WTC11 (cell line): ENCODE results near the gene RANGAP1. TPM values are rescaled to one million over a fixed set of nuclear protein-coding genes. Genes with fewer than 3 reads are reported as not detected.

Source experiments
- ATAC-seq: fragments of 200-7000 bp; cut with Tn5 transposase; 2 replicates; pipeline ENCODE4 v1.10.0; 2021; ENCODE audit warnings: mild to moderate bottlenecking, moderate library complexity
- CTCF ChIA-PET: fragments of 300-600 bp; sonication (Branson Sonifier 250); formaldehyde crosslinking; loops from one replicate; lab custom pipeline; 2021; ENCODE audit warnings: antibody characterized with exemption; lab: Charles Lee
- POLR2A ChIA-PET: fragments of 350-600 bp; sonication (Branson Sonifier 250); formaldehyde crosslinking; loops from one replicate; lab custom pipeline; 2021; ENCODE audit warnings: antibody characterized with exemption; lab: Charles Lee
- DNase-seq: peaks from one replicate; pipeline ENCODE4 v3.0.0; 2021; ENCODE audit warnings: low spot score
- H3K27ac Mint-ChIP-seq: 2 replicates; pipeline ENCODE4 v1.8.0; 2021; ENCODE audit warnings: mixed read lengths
- H3K27me3 Mint-ChIP-seq: 2 replicates; pipeline ENCODE4 v1.8.0; 2021; ENCODE audit warnings: low read depth, mild to moderate bottlenecking, moderate library complexity, mixed read lengths
- H3K36me3 Mint-ChIP-seq: 2 replicates; pipeline ENCODE4 v1.8.0; 2021; ENCODE audit warnings: mixed read lengths
- H3K4me1 Mint-ChIP-seq: 2 replicates; pipeline ENCODE4 v1.8.0; 2022; ENCODE audit warnings: mixed read lengths
- H3K4me3 Mint-ChIP-seq: 2 replicates; pipeline ENCODE4 v1.8.0; 2021; ENCODE audit warnings: mild to moderate bottlenecking, moderate library complexity, mixed read lengths
- H3K9me3 Mint-ChIP-seq: 2 replicates; pipeline ENCODE4 v1.8.0; 2021; ENCODE audit warnings: mixed read lengths
- EMX1 ChIP-seq: fragments of 250-450 bp; sonication (Bioruptor Pico); IDR thresholded peaks from 2 replicates; pipeline ENCODE4 v1.8.0; 2021; ENCODE audit warnings: mild to moderate bottlenecking
- FOXP1 ChIP-seq: sonication (generic); formaldehyde crosslinking; IDR thresholded peaks from 2 replicates; pipeline ENCODE4 v1.8.0; 2022; ENCODE audit warnings: missing genetic modification reagents, mild to moderate bottlenecking, moderate library complexity, borderline replicate concordance
- HMGA2 ChIP-seq: fragments of 250-450 bp; sonication (Bioruptor Pico); IDR thresholded peaks from 2 replicates; pipeline ENCODE4 v1.4.0; 2021; ENCODE audit warnings: mild to moderate bottlenecking, moderate library complexity
- IRF2 ChIP-seq: sonication (generic); formaldehyde crosslinking; IDR thresholded peaks from 2 replicates; pipeline ENCODE4 v1.8.0; 2022; ENCODE audit warnings: low read depth, missing genetic modification reagents, borderline replicate concordance
- JAZF1 ChIP-seq: fragments of 250-450 bp; sonication (Bioruptor Pico); IDR thresholded peaks from 2 replicates; pipeline ENCODE4 v1.9.0; 2021; ENCODE audit warnings: moderate library complexity, mild to moderate bottlenecking, inconsistent platforms
- NR3C1 ChIP-seq: sonication (generic); formaldehyde crosslinking; conservative IDR thresholded peaks from 2 replicates; pipeline ENCODE4 v1.8.1; 2023; ENCODE audit warnings: low read depth, mild to moderate bottlenecking, missing genetic modification reagents
- SMAD4 ChIP-seq: sonication (generic); formaldehyde crosslinking; IDR thresholded peaks from 2 replicates; pipeline ENCODE4 v1.8.0; 2022; ENCODE audit warnings: mild to moderate bottlenecking, missing genetic modification reagents
- TEAD1 ChIP-seq: sonication (generic); formaldehyde crosslinking; IDR thresholded peaks from 2 replicates; pipeline ENCODE4 v1.8.0; 2022; ENCODE audit warnings: mild to moderate bottlenecking, missing genetic modification reagents
- ZNF219 ChIP-seq: sonication (generic); formaldehyde crosslinking; IDR thresholded peaks from 2 replicates; pipeline ENCODE4 v1.8.0; 2023; ENCODE audit warnings: missing genetic modification reagents, mild to moderate bottlenecking, borderline replicate concordance
- ZNF396 ChIP-seq: fragments of 250-450 bp; sonication (Bioruptor Pico); IDR thresholded peaks from 2 replicates; pipeline ENCODE4 v1.8.0; 2021; ENCODE audit warnings: mild to moderate bottlenecking, moderate library complexity, borderline replicate concordance
- total RNA-seq: library from RNA; stranded (reverse); gene quantifications from 3 replicates; pipeline ENCODE4 v1.2.3, GENCODE V29; 2021
- TF ChIP-seq, protein P1 (sequence below): sonication (generic); formaldehyde crosslinking; IDR thresholded peaks from 2 replicates; pipeline ENCODE4 v1.8.1; 2023; ENCODE audit warnings: mild to moderate bottlenecking, missing genetic modification reagents
- TF ChIP-seq, protein P2 (sequence below): sonication (generic); formaldehyde crosslinking; IDR thresholded peaks from 2 replicates; pipeline ENCODE4 v1.8.1; 2022; ENCODE audit warnings: mild to moderate bottlenecking, missing genetic modification reagents, moderate library complexity, borderline replicate concordance
- TF ChIP-seq, protein P3 (sequence below): sonication (generic); formaldehyde crosslinking; conservative IDR thresholded peaks from 2 replicates; pipeline ENCODE4 v1.8.1; 2022; ENCODE audit warnings: mild to moderate bottlenecking, missing genetic modification reagents
- TF ChIP-seq, protein P4 (sequence below): sonication (generic); formaldehyde crosslinking; IDR thresholded peaks from 2 replicates; pipeline ENCODE4 v1.8.0; 2022; ENCODE audit warnings: missing genetic modification reagents
- TF ChIP-seq, protein P5 (sequence below): sonication (generic); formaldehyde crosslinking; IDR thresholded peaks from 2 replicates; pipeline ENCODE4 v1.8.1; 2022; ENCODE audit warnings: mild to moderate bottlenecking, moderate library complexity, missing genetic modification reagents
- TF ChIP-seq, protein P6 (sequence below): sonication (generic); formaldehyde crosslinking; IDR thresholded peaks from 2 replicates; pipeline ENCODE4 v1.8.0; 2023; ENCODE audit warnings: missing genetic modification reagents
- TF ChIP-seq, protein P7 (sequence below): sonication (generic); formaldehyde crosslinking; IDR thresholded peaks from 2 replicates; pipeline ENCODE4 v1.8.1; 2022; ENCODE audit warnings: low read depth, missing genetic modification reagents, borderline replicate concordance
- TF ChIP-seq, protein P8 (sequence below): sonication (generic); formaldehyde crosslinking; IDR thresholded peaks from 2 replicates; pipeline ENCODE4 v1.8.0; 2022; ENCODE audit warnings: mild to moderate bottlenecking, missing genetic modification reagents

The RANGAP1 gene
- total RNA-seq, 1 experiment from 2014 or later = 160 TPM

DNA sequence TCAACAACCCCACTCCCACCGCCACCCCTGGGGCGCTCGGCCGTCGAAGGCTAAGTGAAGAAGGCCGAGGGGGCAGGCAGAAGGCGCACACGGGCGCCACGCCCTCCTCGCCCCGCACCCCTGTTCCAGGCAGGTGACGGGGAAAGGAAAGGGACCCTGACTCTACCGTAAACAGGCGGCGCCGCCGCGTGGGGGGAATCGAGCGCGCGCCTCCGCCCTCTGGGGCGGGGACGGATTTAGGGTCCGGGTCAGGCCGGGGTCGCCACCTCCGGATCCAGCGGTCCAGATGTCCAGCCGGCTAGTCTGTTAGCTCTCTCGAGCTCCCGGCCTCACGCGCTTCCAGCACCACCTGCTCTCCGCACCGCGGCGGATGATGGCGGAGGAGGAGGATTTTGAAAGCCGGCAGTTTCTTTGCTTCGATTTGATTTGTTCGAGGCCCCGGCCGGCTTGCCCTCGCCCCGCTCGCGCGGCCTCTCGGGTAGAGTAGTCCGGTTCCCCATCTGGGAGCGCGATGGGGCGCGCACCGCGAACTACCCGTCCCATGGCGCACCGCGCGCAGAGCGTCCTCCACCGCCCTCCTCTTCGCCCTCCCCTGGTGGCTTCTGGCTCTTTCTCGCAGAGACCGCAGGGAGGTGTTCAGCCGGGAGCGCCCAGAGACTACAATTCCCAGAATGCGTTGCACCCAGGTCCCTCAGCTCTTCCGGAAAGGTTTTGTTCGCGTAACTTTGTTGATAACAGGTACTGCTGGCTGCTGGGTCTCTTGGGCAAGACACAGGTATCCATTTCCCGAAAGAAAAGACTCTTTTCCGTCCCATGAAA lies at the start of gene RANGAP1 (continued):
- TF ChIP-seq, protein P1, sequence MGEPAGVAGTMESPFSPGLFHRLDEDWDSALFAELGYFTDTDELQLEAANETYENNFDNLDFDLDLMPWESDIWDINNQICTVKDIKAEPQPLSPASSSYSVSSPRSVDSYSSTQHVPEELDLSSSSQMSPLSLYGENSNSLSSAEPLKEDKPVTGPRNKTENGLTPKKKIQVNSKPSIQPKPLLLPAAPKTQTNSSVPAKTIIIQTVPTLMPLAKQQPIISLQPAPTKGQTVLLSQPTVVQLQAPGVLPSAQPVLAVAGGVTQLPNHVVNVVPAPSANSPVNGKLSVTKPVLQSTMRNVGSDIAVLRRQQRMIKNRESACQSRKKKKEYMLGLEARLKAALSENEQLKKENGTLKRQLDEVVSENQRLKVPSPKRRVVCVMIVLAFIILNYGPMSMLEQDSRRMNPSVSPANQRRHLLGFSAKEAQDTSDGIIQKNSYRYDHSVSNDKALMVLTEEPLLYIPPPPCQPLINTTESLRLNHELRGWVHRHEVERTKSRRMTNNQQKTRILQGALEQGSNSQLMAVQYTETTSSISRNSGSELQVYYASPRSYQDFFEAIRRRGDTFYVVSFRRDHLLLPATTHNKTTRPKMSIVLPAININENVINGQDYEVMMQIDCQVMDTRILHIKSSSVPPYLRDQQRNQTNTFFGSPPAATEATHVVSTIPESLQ = no peak
- TF ChIP-seq, protein P2, sequence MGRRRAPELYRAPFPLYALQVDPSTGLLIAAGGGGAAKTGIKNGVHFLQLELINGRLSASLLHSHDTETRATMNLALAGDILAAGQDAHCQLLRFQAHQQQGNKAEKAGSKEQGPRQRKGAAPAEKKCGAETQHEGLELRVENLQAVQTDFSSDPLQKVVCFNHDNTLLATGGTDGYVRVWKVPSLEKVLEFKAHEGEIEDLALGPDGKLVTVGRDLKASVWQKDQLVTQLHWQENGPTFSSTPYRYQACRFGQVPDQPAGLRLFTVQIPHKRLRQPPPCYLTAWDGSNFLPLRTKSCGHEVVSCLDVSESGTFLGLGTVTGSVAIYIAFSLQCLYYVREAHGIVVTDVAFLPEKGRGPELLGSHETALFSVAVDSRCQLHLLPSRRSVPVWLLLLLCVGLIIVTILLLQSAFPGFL = peak; percentile 49; the same call in 1 of the 2 replicates
- TF ChIP-seq EMX1 (CRISPR knock-in tag) (no peak), ZNF219 (no peak)
- TF ChIP-seq, protein P3, sequence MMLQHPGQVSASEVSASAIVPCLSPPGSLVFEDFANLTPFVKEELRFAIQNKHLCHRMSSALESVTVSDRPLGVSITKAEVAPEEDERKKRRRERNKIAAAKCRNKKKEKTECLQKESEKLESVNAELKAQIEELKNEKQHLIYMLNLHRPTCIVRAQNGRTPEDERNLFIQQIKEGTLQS (CRISPR knock-in tag) = no peak
- TF ChIP-seq, protein P4, sequence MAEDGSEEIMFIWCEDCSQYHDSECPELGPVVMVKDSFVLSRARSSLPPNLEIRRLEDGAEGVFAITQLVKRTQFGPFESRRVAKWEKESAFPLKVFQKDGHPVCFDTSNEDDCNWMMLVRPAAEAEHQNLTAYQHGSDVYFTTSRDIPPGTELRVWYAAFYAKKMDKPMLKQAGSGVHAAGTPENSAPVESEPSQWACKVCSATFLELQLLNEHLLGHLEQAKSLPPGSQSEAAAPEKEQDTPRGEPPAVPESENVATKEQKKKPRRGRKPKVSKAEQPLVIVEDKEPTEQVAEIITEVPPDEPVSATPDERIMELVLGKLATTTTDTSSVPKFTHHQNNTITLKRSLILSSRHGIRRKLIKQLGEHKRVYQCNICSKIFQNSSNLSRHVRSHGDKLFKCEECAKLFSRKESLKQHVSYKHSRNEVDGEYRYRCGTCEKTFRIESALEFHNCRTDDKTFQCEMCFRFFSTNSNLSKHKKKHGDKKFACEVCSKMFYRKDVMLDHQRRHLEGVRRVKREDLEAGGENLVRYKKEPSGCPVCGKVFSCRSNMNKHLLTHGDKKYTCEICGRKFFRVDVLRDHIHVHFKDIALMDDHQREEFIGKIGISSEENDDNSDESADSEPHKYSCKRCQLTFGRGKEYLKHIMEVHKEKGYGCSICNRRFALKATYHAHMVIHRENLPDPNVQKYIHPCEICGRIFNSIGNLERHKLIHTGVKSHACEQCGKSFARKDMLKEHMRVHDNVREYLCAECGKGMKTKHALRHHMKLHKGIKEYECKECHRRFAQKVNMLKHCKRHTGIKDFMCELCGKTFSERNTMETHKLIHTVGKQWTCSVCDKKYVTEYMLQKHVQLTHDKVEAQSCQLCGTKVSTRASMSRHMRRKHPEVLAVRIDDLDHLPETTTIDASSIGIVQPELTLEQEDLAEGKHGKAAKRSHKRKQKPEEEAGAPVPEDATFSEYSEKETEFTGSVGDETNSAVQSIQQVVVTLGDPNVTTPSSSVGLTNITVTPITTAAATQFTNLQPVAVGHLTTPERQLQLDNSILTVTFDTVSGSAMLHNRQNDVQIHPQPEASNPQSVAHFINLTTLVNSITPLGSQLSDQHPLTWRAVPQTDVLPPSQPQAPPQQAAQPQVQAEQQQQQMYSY (CRISPR knock-in tag) = no peak
- TF ChIP-seq, protein P5, sequence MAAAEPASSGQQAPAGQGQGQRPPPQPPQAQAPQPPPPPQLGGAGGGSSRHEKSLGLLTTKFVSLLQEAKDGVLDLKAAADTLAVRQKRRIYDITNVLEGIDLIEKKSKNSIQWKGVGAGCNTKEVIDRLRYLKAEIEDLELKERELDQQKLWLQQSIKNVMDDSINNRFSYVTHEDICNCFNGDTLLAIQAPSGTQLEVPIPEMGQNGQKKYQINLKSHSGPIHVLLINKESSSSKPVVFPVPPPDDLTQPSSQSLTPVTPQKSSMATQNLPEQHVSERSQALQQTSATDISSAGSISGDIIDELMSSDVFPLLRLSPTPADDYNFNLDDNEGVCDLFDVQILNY (CRISPR knock-in tag) = no peak
- TF ChIP-seq, all 79 proteins: peak for 25

DNA sequence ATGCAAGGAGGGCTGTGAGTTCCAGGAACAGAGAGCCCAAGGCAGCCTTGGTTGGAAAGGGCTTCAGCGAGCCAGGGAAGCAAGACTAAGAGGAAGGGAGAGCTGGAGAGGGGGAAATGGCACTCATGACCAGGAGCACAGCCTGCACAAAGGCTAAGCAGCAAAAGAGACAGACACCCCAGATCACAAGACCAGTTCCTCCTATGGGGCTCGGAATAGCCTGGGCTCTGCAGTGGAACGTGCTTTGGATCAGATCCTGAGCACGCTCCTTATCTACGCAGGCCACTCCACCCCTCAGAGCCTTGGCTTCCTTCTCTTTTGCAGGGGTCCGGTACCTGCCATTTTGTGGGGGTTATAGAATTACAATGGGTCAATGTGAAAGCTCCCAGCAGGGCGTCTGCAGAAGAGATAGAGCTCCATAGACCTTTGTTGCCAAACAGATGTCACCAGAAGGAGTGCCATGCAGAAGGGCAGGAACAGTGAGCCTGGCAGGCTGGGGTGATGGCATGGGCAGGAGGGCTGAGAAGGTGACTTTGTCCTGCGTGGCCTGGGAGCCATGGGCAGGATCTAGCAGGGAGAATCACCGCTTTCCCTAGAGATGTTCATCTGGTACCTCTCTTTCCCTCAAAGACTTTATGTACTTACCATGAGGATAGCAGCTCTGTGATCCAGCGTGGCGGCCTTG lies 49.1 kb upstream of the RANGAP1 start:
- no peak overlapping the region for H3K4me3 Mint-ChIP-seq
- ChIA-PET CTCF (interaction anchor here (0.6 to 1.0 kb wide), 2 partner anchors 29 to 69 kb away, joined by 3 read pairs; no protein-coding TSS in a partner anchor), POLR2A (interaction anchor here (0.6 kb wide), 1 partner anchor 106 kb away, joined by 3 read pairs; no protein-coding TSS in a partner anchor)
- no peak for TF ChIP-seq JAZF1 (CRISPR knock-in tag)
- no peak for TF ChIP-seq NR3C1 (CRISPR knock-in tag)
- TF ChIP-seq SMAD4 (CRISPR knock-in tag) = no peak
- TF ChIP-seq ZNF396 (CRISPR knock-in tag) = no peak
- no peak for TF ChIP-seq HMGA2 (CRISPR knock-in tag)
- TF ChIP-seq IRF2 = no peak
- TF ChIP-seq, protein P6, sequence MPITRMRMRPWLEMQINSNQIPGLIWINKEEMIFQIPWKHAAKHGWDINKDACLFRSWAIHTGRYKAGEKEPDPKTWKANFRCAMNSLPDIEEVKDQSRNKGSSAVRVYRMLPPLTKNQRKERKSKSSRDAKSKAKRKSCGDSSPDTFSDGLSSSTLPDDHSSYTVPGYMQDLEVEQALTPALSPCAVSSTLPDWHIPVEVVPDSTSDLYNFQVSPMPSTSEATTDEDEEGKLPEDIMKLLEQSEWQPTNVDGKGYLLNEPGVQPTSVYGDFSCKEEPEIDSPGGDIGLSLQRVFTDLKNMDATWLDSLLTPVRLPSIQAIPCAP (CRISPR knock-in tag) = no peak
- TF ChIP-seq, protein P7, sequence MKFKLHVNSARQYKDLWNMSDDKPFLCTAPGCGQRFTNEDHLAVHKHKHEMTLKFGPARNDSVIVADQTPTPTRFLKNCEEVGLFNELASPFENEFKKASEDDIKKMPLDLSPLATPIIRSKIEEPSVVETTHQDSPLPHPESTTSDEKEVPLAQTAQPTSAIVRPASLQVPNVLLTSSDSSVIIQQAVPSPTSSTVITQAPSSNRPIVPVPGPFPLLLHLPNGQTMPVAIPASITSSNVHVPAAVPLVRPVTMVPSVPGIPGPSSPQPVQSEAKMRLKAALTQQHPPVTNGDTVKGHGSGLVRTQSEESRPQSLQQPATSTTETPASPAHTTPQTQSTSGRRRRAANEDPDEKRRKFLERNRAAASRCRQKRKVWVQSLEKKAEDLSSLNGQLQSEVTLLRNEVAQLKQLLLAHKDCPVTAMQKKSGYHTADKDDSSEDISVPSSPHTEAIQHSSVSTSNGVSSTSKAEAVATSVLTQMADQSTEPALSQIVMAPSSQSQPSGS (CRISPR knock-in tag) = no peak
- TF ChIP-seq TEAD1 (CRISPR knock-in tag) = no peak
- TF ChIP-seq, protein P8, sequence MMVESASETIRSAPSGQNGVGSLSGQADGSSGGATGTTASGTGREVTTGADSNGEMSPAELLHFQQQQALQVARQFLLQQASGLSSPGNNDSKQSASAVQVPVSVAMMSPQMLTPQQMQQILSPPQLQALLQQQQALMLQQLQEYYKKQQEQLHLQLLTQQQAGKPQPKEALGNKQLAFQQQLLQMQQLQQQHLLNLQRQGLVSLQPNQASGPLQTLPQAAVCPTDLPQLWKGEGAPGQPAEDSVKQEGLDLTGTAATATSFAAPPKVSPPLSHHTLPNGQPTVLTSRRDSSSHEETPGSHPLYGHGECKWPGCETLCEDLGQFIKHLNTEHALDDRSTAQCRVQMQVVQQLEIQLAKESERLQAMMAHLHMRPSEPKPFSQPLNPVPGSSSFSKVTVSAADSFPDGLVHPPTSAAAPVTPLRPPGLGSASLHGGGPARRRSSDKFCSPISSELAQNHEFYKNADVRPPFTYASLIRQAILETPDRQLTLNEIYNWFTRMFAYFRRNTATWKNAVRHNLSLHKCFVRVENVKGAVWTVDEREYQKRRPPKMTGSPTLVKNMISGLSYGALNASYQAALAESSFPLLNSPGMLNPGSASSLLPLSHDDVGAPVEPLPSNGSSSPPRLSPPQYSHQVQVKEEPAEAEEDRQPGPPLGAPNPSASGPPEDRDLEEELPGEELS (CRISPR knock-in tag) = no peak
- no peak for TF ChIP-seq FOXP1

More for the DNA sequence above, 49.1 kb upstream of the RANGAP1 start:
- Mint-ChIP-seq H3K27me3 (no peaks in the 10 kb centered on the region), H3K9me3 (no peaks in the 10 kb centered on the region), H3K4me1 (no peaks in the 10 kb centered on the region), H3K36me3 (peaks cover 29% of the 10 kb centered on the region), H3K27ac (peak overlapping the region; percentile 87)
- ATAC-seq (no peak), DNase-seq (no peak)
